Breast epithelium (tissue), 3 donors: ENCODE measurements around the gene ARHGEF17.

Experiments used
- CTCF ChIP-seq, 3 donors: fragments of 450-650 bp; IDR thresholded peaks; one replicate each; pipeline ENCODE4 v1.5.1; 2016 to 2017; ENCODE audit warnings: antibody characterized with exemption in 3 of 3, mild to moderate bottlenecking in 3 of 3, moderate library complexity in 3 of 3
- POLR2A ChIP-seq: fragments of 450-650 bp; IDR thresholded peaks from one replicate; pipeline ENCODE4 v1.6.1; 2016; ENCODE audit warnings: antibody characterized with exemption, mild to moderate bottlenecking, moderate library complexity

- TF ChIP-seq CTCF (IDR thresholded peaks at IDR 0.05) (no peak), POLR2A (no peak)
Observed at GRCh38 chr11:73376803-73377629, 68.9 kb downstream of the ARHGEF17 start.
